ENCODE measurements around the gene VPS37B.
"Not testable (repeated sequence)": the region's sequence is repeated elsewhere in the genome, so short reads cannot be mapped to it uniquely, and the experiment has no call there.

Gene VPS37B

GRCh38 chr12:122880668-122881067, 15.3 kb downstream of the VPS37B start:
- no peak for DNase-seq (ENCODE audit: low read depth)

- DNase-seq (ENCODE audit: low read depth) = no peak
Observed at GRCh38 chr12:122880155-122880667, 15.7 kb downstream of the VPS37B start.

- DNase-seq (ENCODE audit: low read depth) = no peak
Observed at GRCh38 chr12:122878780-122879612, 16.9 kb downstream of the VPS37B start.

- DNase-seq (ENCODE audit: low read depth) = no peak
Observed at GRCh38 chr12:122876731-122877130, 19.2 kb downstream of the VPS37B start.

- not testable (repeated sequence) for DNase-seq (ENCODE audit: low read depth)
Observed at GRCh38 chr12:122876281-122876680, 19.6 kb downstream of the VPS37B start.

- DNase-seq (ENCODE audit: low read depth) = no peak
Observed at GRCh38 chr12:122875590-122876220, 20.2 kb downstream of the VPS37B start.

- no peak for DNase-seq (ENCODE audit: low read depth)
Observed at GRCh38 chr12:122874081-122874480, 21.8 kb downstream of the VPS37B start.

GRCh38 chr12:122873540-122873939, 22.4 kb downstream of the VPS37B start:
- no peak for DNase-seq (ENCODE audit: low read depth)

GRCh38 chr12:122872815-122873361, 23.0 kb downstream of the VPS37B start:
- no peak for DNase-seq (ENCODE audit: low read depth)

GRCh38 chr12:122871851-122872780, 23.8 kb downstream of the VPS37B start:
- no peak for DNase-seq (ENCODE audit: low read depth)

- DNase-seq (ENCODE audit: low read depth) = no peak
Observed at GRCh38 chr12:122870867-122871664, 24.9 kb downstream of the VPS37B start.

- DNase-seq (ENCODE audit: low read depth) = no peak
Observed at GRCh38 chr12:122870163-122870842, 25.6 kb downstream of the VPS37B start.

- DNase-seq (ENCODE audit: low read depth) = no peak
Observed at GRCh38 chr12:122869207-122869973, 26.5 kb downstream of the VPS37B start.

GRCh38 chr12:122868471-122869177, 27.3 kb downstream of the VPS37B start:
- DNase-seq (ENCODE audit: low read depth) = no peak

GRCh38 chr12:122867691-122868461, 28.0 kb downstream of the VPS37B start:
- no peak for DNase-seq (ENCODE audit: low read depth)

- no peak for DNase-seq (ENCODE audit: low read depth)
Observed at GRCh38 chr12:122866950-122867607, 28.8 kb downstream of the VPS37B start.

- DNase-seq (ENCODE audit: low read depth) = no peak
Observed at GRCh38 chr12:122866379-122866778, 29.5 kb downstream of the VPS37B start.

Data from HS-27A (cell line).